ENCODE data around the gene GRB14.
"Not testable (repeated sequence)": the region's sequence is repeated elsewhere in the genome, so short reads cannot be mapped to it uniquely, and the experiment has no call there.

Gene GRB14

DNA sequence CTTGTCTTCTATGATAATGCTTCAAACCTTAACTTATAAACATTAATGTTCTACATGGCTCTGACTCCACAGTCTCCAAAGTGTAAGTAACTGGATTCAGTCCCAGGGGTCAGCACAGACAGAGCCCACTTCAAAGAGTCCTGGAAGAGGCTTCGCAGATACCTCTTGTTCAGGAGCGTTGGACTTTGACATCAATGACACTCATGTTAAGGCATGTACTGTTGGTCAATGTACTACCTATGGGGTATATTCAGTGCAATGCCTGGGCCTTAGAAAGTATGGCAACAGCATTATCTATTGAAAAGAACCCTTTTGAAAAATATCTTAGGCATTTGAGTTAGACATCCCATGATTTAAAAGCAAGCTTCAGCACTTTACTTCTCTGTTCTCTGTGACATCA is 143.1 kb downstream of the GRB14 start:
- no peak for DNase-seq

DNA sequence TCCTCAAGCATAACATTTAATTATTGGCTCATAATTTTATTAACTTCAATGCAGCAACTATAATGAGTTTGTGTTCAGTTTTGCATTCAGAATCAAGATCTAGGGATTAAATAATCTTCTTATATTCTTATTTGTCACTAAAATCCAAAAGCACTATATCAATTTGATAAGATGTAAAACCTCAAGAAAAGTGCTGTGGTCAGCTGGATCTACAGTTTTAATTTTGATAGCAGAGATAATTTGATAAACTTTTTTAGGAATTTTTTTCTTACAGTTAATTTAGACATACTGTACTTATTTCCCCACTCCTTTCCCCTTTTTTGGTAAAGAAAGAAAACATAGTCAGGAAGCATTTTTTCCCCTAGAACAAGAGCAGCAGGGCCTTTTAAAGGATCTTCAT is 146.4 kb downstream of the GRB14 start:
- DNase-seq: no peak

DNA sequence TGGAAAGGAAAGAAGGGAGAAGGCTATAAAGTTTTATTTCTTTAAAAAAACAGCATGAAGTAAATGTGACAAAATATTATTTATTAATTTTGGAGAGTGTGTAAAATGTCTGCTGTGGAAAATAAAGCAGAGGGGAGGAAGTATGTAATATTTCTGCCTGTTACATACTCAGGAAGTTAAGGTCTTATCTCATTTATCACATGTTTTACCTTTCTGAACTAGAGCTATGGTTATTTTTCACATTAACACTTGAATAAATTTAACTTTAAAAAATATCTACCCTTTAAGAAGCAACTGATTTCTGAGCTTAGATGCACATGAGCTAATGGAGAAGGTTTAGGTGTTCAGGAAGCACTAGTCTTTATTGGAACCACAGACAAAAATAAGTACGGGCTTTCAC is 148.3 kb downstream of the GRB14 start:
- no peak for DNase-seq

DNA sequence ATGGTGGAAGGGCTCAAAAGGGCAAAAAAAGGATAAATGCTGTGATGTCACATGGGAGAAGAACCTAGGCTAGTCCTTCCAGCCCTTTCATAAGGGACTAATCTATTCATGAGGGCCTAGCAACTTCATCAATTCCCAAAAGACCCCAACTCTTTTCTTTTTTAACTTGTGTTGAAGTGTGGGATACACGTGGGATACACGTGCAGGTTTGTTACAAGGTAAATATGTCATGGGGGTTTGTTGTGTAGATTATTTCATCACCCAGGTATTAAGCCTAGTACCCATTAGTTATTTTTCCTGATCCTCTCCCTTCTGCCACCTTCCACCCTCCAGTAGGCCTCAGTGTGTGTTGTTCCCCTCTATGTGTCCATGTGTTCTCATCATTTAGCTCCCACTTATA is 156.2 kb downstream of the GRB14 start:
- DNase-seq: not testable (repeated sequence)

DNA sequence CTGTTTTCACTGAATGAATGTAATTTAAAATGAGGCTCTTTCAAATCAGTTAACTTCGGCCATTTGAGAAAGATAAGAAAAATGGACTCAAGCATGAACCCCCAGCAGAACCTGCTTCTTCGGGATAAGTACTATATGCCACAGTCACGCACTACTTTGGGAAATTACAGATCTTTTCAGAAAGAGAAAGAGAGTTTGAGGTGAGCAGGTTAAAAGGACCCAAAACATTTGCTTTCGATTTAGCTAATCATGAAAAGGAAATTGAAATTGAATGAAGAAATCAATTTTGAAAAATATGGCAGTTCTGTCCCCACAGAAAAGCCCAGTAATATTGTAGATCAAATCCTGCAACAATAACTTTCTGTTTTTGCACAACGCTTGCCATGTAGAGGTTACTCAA is 156.9 kb downstream of the GRB14 start:
- DNase-seq: no peak

DNA sequence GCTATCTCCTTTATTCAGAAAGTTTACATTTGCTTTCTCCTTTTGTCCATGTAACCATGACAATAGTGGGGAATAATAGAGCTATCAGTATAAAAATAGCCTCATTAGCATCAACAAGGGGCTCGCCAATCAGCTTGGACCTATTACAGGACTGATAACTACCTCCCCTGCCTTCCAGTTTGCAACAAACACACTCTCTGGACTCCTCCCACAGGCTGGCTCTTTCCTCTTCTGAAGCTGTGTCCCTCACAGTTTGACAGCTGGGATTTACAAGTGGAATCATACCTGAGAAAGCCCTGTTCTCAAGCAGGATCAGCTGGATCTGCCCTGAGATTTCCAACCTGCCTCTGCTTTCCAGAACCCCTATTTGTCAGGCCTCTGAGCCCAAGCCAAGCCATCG is 162.5 kb downstream of the GRB14 start:
- DNase-seq: no peak

DNA sequence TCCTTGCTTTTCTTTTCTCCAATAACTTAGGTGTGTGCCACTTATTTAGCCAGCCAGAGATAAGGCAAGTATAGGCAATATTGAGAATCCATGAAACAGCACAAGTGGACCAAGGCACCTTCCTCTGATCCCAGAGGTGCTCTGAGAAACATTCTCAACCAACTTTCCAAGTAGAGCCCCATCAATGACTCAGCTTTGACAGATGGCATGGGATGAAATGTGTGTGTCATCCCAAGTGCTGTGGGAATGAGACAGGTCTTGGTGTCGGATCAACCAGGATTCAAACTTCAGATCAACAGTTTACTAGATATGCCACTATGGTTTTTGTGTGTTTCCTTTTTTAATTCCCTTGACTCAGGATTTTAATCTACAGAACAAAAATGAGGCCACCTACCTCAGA is 164.0 kb downstream of the GRB14 start:
- DNase-seq: no peak

DNA sequence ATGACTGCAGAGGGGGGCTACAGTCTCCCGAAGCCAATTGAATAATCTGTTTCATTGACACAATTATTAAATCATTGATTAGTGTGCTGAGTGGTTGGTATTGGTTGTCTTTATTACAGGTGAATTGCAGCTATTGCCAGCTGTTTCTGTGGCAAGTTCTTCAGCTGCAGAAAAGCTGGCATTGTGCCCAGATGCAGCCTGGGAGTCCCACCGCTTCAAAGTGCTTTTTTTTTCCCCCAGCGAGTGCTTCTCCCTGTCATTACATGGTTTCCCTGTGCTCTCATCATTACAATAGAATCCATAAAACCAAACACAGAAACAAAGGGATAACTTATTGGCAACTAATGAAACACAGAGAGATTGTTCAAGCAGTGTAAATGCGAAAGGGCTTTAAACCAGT is 164.7 kb downstream of the GRB14 start:
- DNase-seq: no peak

DNA sequence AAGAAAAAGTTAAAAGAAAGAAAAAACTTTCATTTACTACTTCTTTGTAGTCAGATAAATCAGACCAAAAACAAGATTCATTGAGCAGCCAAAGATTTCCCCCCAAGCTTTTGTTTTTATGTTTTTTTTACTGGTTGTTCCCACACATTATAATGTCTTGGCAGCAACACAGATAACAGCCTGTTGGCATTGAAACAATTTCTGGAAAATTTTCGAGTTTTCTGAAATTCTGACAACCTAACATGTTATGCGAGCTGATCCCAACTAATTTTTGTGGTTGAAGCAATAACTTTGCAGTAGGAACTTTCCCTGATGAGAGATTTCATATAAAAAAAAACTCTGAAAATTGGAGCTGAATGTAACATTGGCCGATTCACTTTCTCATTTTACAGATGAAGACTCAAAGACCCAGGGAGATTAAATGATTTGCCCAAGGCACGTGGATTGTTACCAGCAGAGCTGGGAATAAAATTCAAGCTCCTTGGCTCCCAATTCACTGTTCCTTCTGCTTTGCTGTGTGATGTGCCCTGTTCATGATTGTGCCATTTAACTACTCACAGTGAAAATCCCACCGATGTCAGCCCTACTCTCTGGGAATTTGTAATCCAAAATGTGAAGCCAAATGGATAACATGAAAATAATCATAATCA is 167.5 kb downstream of the GRB14 start:
- no peak for DNase-seq

DNA sequence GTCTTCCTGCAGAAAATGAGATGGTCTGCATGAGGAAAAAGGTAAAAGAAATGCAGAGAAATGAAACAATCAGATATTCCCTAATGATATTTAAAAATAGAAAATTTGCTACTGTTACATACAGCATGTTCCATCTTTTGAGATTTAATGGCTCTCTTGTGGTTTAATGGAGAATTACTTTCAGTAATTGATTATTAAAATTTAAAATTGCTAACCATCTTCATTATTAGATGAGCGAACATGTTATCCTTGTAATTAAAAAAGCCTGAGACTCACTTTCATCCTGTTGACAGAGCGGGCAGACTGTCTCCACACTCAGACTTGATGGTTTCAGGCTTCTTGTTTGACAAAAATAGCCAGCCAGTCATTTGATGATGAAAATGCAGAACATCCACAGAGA is 171.0 kb downstream of the GRB14 start:
- no peak for DNase-seq

DNA sequence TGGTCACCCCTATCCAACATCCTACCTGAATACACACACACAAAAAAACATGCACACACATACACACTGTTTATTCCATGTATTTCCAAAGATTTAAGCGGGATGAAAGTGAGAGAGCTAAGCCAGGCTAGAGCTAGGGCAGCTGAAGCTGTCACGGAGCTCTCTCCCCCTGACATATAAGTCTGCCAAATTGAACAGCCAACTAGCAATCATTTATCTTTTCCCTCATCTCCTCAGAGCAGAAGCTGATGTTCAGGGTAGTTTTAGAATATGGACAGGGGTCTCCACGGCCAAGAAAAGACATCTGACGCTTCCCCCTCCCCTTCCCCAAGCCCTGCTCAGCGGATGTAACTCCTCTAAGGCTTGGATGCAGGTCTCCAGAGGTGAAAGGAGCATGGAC is 171.6 kb downstream of the GRB14 start:
- DNase-seq: no peak

DNA sequence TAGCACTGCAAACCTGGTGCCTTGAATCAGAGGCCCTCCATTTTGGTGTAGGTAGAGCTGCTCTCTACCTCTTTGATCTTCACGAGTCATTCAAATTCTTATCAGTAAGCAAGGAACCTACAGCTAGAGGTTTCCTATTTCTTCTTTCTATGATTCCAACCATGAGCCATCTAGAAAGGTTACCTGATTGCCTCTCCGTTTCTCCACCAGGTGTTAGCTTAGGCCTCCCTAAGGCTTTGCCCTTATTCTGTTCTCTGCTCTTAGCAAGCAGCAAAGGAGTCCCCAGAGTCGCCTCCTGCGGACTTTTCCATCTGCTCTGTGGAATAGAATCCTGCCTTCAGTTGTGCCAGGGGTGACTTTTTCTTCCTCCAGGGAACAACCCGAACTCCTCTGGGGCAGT is 173.6 kb downstream of the GRB14 start:
- DNase-seq: no peak
